NCI-H146 treated with DMSO at 0.1 percent for 48 hours (cell line): ENCODE data around the gene OR2Z1.

Experiments
- DNase-seq: peaks from one replicate; lab custom pipeline; 2025; ENCODE audit not compliant: unreplicated experiment; lab: John Stamatoyannopoulos, UW

Gene OR2Z1, protein sequence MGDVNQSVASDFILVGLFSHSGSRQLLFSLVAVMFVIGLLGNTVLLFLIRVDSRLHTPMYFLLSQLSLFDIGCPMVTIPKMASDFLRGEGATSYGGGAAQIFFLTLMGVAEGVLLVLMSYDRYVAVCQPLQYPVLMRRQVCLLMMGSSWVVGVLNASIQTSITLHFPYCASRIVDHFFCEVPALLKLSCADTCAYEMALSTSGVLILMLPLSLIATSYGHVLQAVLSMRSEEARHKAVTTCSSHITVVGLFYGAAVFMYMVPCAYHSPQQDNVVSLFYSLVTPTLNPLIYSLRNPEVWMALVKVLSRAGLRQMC

DNA sequence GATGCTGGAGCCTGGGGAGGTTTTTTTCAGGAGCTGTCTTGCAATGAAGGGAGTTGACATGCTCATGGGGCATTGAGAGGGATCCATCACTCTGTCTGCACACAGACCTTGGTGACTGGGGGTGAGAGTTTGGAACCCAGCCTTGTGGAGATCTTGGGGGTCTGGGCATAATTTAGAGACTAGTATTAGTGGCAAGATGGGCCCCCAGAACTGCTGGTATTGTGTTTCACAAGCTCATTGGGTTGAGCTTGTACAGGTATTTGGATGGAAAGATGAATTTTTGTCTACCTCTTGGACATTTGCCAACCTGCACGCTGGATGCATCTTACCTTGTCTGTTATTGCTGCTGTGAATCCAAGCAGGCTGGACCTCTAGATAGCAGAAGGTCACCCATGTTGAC, at the start of gene OR2Z1:
Gene OR2Z1, plus strand, starts transcription at position 301 of the 400 bp plus-strand sequence. CDS start 9,395 bp downstream, outside the sequence.
- no peak for DNase-seq

DNA sequence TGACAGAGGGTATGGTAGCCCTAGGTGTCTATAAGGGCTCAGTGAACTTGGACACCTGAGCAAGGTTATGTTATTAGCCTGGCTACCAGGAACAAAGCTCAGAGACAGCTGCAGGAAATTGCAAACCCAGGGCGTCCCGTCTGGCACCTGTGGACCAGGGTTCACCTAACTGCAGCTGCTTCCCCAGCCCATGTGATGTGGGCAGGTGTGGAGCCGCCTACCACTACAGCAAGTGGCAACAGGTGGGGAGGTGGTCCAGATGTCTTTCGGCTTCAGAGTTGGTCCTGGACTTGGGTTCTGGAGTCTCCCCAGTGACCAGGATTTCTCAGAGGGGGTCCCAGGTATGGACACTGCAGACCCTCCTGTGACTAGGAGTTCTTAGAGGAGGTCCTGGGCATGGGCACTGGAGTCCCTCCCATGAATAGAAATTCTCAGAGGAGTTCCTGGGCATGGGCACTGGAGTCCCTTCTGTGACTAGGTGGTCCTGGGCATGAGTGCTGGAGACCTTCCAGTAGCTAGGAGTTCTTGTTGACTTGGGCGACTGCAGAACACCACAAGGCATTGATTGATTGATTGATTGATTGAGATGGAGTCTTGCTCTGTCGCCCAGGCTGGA, 48.0 kb upstream of the OR2Z1 start:
- DNase-seq, result no peak

DNA sequence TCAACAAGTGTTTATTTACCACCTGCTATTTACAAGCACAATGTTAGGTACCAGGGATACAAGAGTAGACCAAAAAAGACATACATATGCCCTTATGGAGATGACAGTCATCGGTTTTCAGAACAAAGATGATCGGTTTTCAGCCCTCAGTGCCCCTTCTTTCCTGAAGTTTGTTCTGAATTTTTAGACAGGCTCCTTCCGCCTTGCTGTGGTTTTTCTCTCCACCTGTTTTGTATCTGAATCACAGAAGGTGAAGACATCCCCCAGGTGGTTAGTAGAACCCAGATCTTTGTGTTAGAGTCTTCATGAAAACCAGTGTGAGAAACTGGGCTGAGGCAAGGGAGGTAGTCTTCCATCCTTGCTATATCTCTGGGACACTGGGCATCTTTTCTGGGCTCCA, 46.4 kb upstream of the OR2Z1 start:
- no peak for DNase-seq

DNA sequence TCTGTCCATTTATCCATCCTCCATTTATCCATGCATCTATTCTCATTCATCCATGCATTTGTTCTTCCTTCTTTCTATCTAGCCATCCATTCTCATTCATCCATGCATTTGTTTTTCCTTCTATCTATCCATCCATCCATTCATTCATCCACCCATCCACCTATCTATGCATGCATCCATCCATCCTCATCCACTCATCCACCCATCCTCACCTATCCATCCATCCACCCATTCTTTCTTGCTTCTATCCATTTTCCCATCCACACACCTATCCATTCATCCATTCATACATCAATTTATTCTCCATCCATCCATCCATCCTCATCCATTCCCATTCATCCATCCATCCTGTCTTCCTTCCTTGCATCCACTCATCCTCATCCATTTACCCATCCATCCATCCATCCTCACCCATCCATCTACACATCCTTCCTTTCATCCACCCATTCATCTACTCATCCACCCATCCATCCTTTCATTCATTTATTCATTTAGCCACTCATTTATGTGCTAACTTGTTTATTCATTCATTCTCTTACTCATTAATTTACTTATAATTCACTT, 43.1 kb upstream of the OR2Z1 start:
- DNase-seq, result no peak

DNA sequence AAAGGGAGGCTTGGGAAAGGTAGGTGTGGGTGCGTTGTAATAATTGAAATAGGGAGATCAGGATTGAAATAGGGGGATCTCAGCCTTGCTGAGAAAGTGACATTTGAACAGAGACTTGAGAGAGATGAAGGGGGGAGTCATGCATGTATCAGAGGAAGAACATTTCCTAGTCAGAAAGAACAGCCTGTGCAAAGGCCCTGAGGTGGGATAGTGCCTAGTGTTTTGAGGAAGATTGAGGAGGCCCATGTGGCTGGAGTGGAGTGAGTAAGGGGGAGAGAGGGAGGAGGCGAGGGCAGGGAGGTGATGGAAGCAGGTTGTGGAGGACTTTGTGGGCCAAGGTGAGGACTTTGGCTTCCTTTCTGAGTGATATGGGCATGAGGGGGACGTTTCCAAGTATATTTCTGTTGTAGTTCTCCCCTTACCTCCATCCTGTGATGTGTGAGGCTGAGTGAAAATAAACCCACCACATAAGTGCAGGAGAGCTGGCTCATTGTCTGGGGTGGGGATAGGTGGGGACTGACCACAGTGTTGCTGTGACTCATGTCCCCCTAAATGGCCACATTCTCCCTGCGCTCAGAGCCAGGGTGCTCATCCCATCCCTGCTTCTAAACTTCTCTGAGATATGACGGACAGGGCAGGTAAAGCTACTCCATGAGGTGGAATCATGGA, 40.6 kb upstream of the OR2Z1 start:
- no peak for DNase-seq

DNA sequence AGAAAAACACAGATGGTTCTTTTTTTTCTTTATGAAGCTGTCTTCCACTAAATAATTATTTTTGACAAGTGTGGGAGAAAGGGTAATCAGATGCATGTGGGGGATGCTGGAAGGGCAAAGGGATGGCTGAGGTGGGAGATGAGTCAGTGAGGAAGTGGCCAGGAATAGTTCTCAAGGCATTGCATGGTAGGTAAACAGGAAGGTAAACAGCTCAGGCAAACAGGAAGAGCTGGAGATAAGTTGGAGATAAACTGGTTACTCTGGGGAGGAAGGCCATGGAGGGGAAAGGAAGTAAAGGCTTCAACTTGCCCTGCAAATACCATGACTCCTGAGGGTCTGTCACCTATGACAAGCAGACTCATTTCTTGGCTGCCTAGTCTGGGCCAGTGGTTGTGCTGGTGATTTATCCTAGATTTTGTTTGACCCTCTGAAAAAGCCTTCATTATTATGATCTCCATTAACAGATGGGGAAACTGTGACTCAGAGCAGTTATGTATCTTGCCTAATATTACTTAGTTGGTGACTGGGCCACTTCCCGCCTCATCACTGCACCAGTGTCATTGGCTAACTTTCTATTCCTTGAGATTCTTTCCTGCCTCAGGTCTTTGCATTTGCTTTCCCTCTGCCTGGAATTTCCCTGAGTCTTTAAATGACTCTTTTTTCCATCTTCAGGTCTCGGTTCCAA, 39.9 kb upstream of the OR2Z1 start:
- DNase-seq, result no peak

DNA sequence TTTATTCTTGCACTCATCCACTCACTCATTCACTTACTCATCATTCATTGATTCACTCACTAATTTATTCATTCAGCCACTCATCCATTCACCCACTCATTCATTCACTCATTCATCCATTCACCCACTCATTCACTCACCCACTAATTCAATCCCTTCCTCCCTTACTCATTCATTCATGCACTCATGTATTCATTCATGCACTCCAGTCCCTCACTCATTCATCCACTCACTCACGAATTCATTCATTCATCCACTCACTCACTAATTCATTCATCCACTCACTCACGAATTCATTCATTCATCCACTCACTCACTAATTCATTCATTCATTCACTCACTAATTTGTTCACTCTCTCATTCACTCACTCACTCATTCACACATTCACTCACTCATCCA, 39.0 kb upstream of the OR2Z1 start:
- no peak for DNase-seq

DNA sequence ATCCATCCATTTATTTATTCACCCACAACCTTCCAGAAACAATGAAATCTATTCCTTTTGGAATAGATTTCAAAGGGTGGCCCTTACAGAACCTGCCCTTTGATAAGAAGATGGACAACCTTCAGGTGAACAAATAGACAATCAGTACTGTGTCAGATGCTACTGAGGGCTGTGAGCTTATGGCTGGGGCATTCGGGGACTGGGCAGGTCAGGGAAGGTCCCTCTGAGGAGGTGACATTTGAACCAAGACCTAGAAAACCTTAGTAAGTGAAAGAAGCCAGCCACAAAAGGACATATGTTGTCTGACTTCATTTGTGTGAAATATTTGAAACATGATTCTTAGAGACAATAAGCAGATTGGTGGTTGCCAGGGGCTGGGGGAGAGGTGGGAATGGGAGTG, 38.5 kb upstream of the OR2Z1 start:
- no peak for DNase-seq

DNA sequence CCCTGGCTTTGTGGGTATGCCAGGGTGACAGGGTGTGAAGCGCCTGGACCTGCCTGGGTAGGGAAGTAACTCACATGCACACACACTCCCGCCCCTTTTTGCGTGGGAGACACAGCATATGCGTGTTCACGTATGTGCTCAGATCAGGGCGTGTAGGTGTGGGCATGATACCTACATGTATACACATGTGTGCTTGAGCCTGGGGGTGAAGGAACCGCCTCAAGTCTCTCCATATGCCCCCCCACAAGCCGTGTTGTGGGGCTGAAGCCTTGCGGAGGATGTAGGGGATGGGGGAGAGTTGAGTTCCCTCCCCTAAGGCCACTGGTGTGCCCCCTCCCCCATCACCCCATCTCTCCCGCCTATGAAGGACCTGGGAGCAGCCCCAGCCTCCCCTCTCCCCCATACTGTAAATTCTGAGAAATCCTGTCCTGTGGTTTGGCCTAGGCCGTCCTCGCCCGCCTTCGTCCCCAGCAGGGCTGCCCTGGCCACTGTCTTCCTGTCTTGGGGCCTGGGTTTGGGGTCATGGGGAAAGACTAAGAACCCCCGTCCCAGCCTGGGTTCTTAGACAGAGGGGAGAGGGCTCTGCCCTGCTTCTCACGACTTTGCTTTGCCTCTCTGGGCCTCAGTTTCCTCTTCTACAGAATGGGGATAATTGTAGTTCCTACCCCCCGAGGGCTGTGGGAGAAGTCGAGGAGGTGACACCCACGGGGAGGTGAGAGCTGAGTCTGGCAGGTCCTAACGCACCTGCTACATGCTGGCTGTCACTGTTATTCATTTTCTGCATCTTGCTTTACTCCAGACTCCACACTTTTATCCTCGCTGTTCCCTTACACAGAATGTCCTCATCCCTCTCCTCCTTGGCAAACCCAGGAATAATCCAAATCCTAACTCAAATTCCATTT, 37.2 kb upstream of the OR2Z1 start:
- no peak for DNase-seq

DNA sequence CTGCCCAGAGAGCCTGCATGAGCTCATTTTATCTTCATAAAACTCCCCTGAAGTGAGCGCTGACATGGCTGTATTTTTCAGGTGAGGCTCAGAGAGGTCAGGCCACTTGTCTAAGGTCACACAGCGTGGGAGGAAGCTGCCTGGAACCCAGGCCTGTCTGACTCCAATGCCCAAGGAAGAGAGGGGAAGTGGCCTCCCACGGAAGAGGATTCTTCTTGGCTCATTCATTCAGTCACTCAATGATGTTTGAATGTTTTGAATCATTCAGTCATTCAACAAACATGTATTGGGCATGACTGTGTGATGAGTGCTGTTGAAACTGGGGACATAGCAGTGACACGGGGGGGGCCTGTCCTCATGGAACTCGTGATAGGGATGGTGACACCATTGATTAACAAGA, 34.9 kb upstream of the OR2Z1 start:
- no peak for DNase-seq

DNA sequence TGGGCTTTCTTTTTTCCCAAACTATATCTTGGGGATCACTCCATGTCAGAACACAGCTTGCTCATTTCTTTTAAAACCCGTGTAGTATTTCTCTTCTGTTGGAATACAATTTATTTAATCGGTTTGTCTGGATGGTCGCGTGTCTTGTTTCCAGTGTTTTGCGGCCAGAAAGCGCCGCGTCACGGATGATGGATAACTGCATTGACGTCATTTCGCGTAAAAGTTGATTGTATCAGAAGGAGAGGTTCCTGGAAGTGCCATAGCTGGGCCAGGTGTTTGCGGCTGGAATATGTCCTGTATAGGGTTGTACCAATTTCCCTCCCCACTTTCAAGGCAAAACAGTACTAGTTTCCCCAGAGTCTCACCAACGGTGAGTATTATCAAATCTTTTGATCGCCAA, 32.5 kb upstream of the OR2Z1 start:
- no peak for DNase-seq

DNA sequence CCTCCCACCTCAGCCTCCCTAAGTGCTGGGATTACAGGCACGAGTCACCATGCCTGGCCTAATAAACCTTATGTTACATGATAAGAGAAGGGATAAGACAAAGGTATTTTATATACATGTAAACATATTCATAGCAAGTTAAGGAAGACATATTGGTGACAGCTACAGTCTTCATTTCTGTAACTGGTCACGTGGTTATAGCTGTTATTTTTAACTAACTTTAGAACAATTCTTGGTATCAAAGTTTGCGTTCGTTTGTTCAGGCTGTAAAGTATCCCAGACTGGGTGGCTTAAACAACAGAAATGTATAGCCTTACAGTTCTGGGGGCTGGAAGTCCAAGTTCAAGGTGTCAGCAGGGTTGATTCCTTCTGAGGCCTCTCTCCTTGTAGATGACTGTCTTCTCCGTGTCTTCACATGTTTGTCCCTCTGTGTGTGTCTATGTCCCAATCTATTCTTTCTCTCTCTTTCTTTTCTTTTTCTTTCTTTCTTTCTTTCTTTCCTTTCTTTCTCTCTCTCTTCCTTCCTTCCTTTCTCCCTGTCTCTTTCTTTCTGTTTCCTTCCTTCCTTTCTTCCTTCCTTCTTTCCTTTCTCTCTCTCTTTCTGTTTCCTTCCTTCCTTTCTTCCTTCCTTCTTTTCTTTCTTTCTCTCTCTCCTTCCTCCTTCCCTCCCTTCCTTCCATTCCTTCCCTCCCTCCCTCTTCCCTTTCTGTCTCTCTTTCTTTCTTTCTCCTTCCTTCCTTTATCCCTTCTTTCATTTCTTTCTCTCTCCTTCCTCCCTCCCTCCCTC, 30.5 kb upstream of the OR2Z1 start:
- no peak for DNase-seq

DNA sequence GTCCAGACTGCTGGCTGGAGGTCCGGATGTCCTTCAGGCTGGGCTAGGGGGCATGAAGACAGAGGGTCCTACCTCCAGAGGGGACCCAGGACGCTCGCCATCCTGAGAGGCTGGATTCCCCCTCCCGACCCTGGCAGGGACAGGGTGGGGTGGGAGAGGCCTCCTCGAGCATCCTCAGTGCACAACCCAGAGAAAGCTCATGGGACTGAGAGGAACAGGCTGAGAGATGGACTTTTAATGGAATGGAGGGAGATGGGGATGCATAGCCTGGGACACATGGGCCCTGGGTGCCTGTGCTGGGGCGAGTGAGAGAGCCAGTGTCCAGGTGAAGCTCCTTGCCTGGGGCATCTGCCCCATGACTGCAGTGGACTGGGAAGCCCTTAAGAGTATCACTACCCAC, 25.9 kb upstream of the OR2Z1 start:
- DNase-seq, result no peak

DNA sequence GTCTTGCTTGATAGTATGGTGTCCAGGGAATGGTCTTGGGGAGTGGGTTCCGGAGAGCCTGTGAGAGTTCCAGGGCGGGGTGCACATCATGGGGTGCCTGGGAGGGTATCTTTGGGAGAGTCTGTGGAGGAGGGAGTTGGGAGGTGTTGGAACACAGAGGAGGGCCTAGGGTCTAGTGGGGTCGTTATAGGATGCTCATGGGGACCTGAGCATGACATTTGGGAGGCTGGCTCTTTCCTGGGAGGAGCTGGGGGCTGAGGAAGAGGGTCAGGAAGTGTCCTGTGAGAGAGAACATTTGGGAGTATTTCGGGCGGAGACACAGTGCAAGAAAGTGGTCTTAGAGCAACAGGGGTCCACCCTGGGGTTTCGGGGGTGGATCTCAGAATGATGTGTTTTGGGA, 25.5 kb upstream of the OR2Z1 start:
- no peak for DNase-seq

DNA sequence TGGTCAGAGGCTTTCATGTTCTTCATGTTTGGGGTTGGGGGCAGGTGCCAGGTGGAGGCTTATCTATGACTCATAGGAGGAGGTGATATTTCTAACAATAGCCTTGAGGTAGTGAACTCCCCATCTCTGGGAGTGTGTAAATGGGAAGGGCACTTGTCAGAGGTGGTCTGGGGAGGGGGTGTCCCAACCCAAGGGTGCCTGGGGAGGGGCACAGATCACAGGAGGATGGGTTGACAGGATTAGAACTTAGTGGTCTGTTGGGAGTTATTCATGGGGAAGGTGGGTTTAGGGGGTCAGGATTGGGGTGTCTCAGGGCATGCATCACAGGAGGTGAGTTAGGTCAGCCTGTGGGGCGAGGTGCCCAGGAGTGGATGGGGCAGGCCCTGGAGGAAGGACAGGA, 24.4 kb upstream of the OR2Z1 start:
- DNase-seq, result no peak

DNA sequence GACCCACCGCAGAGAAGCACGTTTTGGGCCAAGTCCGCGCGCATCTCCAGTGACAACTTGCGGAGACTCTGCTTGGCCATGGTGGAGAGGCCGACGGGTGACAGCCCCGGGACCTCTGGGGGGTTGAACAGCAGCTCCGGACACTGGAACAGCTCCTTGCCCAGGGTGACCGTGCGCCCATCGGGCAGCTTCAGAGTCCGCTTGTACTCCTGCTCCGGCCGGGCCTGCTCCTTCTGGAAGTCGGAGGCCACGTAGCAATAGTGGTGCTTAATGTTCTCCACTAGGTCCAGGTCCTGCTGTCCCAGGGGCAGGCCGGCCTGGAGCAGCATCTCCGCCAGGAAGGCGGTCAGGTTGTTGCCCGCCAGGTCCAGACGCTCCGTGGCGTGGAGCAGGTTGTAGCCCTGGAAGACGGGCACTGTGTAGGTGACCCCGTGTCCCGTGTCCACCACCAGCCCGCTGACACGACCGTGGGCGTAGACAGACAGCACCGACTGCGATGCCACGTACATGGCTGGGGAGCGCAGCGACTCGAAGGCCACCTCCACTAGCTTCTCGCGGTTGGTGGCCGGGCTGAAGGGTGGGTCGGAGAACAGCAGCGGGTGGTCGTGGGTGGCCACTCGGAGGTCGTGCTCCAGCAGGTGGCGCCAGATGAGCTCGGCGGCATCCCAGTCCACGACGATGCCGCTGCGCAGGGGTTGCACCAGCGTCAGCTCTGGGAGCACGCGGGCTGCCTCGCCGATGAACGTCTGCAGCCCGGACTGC, 23.6 kb upstream of the OR2Z1 start:
- no peak for DNase-seq

DNA sequence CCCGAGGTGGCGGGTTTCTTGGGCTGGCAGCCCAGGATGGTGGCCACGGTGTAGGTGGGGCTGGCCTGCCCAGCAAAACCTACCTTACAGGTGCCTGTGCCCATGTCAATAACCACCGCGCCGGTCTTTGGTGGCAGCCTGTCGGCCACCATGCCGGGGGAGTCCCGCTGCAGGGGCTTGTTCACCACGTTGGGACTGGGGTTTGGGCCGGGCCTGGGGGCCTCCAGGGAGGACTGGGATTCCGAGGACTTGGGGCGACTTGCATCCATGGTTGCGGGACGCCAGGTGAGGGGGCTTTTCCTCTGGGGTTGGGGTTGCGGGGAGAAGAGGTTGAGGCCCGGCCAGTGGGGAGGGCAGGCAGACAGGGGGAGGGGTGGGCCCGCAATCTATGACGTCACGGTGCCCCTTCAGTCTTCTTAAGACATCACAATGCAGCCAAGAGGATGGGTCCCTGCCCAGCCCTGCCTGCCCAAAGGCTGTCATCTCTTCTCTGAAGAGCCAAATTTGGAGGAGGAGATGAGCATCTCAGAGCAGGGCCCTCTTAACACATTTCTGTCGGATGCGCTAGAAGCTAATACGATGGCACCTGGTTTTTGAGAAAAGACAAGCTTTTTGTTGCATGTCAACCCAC, 22.9 kb upstream of the OR2Z1 start, which contains the start of gene ACTL9:
Gene ACTL9, minus strand, starts transcription at position 363 of the 631 bp plus-strand sequence. Its CDS starts 94 bp downstream, at position 269.
- no peak for DNase-seq

DNA sequence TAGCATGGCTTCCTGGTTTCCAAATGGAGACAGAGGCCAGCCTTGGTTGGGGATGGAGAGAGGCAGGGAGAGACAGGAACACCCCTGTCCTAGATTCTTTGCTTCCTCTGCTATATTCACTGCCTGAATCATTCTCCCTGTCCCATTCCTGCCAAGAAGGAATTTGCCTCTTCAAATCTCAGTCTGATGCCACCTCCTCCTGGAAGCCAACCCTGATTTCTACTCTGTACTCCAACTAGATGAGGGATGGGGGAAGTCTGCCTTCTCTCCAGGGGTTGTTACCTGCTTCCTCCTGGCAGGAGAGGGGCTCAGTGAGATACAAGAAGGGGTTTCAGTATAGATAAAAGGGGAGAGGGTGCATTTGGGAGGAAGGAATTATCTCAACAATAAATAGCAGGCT, 21.5 kb upstream of the OR2Z1 start:
- no peak for DNase-seq
